Stimulated activated CD8-positive, alpha-beta memory T cell treated with anti-CD3 and anti-CD28 coated beads, Interleukin-4, amount 100 ng/mL, for 4 hours (primary cell): ENCODE results near the gene TBC1D5.
"Not testable (repeated sequence)": the region's sequence is repeated elsewhere in the genome, so short reads cannot be mapped to it uniquely, and the experiment has no call there.

Experiments used
- DNase-seq, 2 donors: peaks; one replicate each; pipeline ENCODE4 v3.0.0-alpha.2; 2020; ENCODE audit warnings: low read depth in 2 of 2, low spot score in 1 of 2

TBC1D5 gene

DNA sequence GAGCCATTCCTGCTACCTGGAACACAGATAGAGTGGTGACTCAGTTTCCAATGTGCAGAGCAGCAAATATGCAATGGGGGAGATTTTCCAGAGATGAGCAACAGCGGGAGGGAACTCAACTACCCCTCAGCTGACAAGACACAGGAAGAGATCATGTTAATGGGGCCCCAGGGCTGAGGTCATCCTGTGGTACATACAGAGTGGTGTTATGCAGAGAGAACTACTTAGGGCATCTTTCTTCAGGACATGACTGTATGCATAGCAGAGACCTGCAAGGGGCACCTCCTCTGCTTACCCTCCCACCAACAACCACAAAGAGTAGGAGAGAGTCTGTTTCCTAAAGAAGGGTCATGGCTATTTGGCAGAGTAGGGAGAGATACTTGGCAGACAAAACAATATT is 6.8 kb upstream of the TBC1D5 start:
- DNase-seq, result no peak

DNA sequence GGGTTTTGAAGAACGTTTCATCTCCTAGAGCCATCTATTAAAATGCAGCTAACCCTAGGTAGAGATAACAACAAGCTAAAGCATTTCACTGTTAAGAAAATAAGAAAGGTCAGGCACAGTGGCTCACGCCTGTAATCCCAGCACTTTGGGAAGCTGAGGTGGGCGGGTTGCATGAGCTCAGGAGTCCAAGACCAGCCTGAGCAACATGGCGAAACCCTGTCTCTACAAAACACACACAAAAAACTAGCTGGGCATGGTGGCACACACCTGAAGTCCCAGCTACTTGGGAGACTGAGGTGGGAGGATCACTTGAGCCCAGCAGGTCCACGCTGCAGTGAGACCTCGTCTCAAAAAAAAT is 5.4 kb upstream of the TBC1D5 start:
- DNase-seq, result no peak

DNA sequence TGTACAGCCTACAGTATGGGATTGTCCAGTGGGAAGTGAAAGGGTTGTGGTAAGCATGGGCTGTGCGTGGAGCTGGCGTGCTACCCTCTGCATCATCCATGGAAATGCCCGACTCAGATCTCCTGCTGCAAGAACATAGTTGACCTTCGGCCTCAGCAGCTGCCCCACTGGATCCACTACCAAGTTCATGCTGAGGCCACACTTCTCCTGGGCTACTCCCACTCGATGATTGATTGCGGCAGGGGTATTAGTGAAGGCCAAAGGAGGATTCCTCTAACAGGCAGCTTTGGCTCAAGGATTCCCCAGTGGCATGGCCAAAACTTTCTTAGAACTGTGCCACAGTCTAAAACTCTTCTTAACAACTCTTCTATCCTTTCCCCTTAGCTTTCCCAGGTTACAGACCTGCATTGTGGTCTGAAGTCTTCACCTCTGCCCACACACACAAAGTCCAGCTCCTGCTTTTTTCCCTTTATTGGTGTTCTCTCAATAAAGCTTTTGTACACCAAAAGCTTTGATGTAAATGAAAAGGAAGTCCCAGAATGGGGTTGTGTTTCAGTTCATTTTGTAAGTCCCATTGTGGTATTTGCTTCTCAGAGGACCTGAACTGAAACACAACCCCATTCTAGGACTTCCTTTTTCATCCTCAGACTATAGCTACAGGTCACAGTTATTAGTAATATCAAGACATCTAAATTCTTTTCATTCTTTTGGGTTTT is 4.9 kb upstream of the TBC1D5 start:
- no peak for DNase-seq

DNA sequence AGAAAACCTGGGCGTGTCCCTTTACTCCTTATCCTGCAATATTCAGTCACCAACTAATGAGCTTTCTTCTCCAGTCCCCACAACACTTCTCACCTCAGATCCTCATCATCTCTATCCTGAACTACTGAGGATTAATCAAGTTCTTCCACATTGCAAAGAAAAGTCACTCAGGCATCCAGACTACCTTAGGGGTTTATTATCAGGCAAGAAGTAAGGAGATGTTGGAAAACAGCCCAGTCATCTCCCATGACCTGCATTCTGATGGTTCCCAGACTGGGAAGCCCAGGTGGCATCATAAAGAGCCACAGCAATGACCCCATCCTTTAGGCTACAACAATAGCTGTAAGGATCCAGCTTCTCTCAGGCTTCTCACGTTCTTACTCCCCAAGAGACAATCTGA is 3.5 kb upstream of the TBC1D5 start:
- DNase-seq, result no peak

DNA sequence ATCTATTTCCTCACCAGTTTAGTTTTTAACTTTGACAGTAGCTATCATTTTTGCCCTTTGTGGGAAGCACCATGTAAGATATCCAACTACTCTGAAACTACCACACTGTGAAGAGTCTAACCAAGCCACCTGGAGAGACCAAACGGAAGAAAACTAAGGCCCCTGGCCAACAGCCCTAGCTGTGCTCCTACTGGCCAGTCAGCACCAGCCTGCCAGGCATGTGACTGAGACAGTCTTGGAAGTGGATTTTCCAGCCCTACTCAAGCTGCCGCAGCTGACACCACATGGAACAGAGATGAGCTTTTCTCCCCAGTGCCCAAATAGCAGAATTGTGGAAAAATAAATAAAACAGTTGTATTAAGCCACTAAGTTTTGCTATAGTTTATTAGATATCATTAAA is 2.9 kb upstream of the TBC1D5 start:
- DNase-seq, result no peak

DNA sequence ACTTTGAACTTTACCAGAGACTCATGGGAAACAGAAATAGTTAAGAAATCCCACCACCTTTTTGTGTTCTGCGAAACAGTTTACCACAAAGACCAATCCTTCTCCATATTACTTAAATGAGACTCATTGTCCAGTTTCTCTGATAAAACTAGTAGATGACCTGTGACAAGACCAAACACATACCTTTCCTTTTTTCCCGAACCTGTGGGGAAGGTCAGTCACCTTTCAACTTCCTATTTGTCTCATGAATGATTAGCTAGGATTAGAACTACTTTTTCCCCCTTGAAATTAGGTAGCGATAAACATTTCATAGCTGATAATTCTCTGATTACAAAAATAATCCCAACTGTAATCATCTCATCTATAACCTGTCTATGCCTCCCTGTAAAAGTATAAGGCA is 2.3 kb upstream of the TBC1D5 start:
- no peak for DNase-seq

DNA sequence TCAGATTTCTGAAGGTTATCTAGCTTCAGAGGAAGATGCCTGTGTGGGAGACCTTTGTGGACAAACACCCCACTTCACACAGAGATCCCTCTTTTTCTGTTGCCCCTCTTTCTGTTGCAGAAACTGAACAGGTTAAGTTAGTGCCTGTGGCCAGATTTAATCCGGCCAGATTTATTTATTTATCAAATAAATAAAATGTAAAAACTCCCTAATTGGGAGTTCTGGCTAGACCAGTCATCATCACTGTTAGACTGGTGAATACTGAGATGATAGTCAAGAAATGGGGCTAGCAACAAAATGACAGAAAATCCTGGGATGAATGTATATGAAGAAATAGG is 1.2 kb upstream of the TBC1D5 start:
- DNase-seq, result no peak

DNA sequence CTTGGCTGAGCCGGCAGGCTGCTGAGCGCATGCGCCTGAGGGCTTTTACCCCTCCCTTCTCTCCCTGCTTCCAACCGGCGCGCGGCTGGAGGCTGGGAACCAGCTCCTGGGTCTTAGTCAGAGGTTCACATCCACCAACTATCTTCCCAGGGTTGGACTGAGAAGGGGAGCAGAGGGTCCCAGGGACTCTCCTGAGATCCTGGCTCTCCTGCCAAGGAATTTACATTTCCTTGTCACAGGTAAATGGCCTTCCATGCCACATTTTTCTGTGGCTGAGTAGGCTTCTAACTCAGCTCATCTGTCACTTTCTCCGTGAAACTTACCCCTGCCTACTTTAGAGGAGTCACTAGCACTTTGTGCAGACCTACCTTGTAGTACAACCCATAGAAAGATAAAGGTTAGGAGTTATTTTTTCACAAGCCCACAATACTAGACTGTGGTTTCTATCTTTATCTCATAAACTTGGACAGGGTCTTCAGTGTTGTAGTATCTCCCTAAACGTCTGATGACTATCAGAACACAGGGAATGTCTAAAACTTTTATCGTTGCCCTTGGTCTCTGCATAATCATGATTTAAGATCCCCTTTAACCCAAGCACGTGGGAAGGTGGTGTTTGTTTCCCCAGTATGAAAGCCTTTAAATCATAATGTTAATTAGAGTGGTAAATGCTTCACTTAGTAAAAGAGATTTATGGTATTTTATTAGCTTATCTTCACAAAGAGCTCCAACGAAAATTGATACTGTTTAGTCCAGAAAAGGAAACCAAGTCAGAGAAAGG is 638 bp upstream of the TBC1D5 start:
- no peak for DNase-seq

DNA sequence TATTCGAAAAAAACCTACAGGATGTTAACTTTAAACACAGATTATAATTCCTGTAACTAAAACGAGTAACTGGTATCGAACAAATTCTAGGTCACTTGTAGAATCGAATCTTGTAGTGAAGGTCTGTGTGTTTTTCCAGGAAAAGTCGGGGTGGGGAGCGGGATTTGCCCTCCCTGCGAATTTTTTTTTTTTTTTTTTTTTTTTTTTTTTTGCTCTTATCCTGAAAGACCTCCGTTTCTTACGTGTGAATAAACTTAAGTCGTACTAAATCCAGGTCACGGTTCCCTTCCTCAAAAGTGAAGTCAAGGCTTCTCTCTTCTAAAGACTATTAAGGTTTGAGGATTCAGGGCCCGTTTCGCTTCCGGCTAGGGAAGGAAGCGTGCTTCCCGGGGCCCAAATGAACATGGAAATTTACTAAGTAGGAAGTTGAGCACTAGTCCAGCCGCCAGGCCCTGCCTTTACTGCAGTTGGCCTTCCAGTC is 770 bp downstream of the TBC1D5 start:
- DNase-seq, result no peak

DNA sequence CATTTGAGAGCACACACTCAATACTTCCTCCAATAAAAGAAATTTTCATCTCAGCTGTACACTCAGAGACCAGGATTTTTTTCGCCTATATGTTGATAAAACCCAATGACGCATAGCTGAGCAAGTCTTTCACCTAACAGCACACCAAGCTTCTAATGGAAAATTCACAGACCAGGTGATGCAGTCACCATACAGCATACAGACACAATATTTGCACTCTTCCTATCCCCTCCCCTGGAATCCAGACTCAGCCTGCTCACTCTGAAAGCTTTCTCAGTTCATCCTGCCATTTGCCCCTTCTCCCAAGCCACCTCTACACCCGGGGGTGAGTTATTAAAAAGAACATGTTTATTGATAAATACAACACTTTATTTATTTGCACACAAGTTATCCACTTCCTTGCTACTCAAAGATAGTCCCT is 1.7 kb downstream of the TBC1D5 start:
- DNase-seq, result no peak

DNA sequence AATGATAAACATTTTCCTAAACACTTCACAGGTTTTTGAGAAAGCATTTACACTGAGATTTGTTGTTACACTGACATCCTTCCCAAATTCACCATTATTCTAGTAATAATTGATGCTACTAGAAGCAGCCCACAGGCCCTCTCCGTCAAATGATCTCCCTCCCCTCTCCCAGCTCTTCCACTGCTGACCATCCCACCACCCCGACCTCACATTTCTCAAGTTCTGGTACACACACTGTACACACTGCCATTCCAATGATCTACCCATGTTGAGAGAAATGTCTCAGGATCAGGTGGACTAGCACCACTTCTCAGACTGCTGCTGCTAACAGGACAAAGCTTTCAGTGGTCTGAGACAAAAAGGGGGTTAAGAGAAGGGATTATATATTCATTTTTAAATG is 3.5 kb downstream of the TBC1D5 start:
- DNase-seq, result no peak

DNA sequence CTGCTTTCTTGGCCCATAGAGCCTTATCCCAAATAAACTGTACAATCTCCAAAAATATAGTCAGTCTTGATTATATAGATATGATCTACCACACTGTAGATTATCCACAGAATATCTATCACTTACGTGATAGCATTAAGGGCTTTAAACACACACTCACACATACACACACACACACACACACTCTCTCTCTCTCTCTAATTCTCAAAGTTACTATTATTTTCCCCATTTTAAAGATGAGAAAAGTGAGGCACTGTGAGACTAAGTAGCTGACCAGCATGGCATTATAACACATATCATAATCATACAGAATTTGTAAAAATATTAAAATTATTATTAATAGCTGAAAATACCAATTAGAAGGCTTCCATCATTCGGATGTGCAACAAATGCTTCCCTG is 4.2 kb downstream of the TBC1D5 start:
- DNase-seq, result no peak

DNA sequence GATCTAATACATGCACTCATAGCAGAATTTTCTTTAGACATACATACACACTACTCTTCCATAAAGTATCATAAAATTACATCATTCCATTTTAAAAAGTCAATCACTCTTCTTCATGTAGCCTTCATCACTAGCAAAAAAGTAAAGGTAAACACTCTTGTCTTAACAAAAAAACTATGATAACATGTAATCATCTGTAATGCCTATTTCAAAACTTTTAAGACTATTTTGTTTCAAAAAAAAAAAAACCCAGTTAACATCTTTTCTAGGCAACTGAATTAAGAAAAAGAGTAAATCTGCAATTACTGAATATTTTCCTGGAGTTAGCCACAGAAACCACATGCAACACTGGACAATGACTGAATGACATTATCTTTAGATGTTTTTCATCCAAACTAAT is 4.8 kb downstream of the TBC1D5 start:
- DNase-seq, result no peak

DNA sequence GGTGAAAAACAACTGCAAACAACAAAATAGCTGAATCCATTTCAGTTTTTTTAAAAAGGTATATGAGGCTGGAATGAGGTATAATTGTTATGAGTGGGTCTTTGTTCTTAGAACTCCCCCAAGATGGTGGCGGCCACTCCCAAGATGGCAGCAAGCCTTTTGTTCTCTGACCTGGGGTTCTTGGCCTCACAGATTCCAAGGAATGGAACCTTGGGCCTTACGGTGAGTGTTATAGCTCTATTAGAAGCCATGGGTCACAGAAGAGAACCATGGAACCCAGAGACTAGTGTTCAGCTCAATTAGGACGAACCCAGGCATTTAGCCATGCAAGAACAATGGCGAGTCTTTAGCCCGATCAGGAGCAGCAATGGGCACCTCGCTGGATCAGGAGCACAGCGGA is 7.1 kb downstream of the TBC1D5 start:
- DNase-seq, result not testable (repeated sequence)

DNA sequence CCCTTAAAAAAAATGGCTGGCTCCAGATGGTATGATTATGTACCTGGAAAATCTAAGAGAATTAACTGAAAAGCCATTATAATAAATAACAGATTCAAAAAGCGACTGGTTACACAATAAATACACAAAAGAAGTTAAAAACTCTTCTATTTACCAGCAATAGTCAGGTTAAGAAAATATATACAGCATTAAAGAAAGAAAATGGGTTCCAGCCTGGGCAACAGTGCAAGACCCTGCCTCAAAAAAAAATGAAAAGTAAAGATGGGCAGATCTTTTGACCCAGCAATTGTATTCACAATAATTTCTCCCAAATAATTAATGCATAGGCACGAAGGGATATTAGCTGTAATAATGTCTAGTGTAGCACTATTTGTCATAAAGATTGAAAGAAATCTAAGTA is 8.7 kb downstream of the TBC1D5 start:
- no peak for DNase-seq

DNA sequence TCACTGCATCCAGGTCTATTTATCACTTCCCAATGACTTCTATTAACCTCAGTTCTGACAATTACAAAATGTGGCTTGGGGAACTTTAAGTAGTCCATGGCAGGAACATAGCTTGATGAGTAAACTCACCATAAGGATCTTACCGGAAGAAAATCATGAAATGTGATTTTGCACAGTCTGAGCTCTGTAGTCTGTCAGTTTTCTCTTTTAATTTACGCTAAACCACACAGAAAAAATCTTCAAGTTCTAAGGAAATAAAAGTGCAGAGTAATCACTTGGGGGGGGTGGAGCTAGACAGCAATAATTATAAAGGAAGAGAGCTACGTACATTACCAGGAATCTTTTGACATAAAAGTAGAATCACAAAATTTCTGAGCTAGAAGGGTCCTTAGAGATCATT is 9.2 kb downstream of the TBC1D5 start:
- no peak for DNase-seq

DNA sequence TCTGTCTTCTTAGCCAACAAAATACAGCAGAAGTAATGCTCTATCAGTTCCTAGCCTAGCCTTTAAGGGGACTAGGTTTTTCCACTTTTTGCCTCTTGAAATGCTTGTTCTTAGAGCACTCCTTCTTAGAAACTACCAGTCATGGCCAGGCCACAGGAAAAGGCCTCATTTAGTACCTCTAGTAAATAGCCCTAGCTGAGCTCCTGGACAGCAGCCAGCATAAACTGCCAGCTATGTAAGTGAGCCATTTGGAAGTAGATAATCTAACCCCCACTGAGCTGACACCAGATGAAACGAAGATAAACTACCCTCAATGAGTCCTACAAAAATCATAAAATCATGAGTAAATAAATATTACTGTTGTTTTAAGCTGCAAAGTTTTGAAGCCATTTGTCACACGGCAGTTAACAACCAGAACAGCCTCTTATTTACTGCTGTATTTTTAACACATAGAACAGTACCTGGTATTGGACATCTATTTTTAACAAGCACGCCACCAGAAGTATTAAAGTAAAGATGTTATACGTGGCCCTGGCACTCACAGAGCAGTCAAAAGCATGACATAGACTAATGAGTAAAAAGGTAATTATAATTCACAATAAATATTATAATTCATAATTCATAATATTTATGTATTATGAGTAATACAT is 12.0 kb downstream of the TBC1D5 start:
- DNase-seq, result no peak

DNA sequence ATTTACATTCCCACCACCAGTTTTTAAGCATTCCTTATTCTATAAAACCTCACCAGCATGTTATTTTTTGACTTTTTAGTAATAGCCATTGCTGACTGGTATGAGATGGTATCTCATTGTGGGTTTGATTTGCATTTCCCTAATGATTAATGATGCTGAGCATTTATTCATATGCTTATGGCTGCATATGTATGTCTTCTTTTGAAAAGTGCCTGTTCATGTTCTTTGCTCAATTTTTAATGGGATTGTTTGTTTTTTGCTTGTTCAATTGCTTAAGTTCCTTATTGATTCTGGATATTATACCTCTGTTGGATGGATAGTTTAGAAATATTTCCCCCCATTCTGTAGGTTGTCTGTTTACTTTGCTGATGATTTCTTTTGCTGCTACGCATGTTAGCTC is 16.1 kb downstream of the TBC1D5 start:
- no peak for DNase-seq

DNA sequence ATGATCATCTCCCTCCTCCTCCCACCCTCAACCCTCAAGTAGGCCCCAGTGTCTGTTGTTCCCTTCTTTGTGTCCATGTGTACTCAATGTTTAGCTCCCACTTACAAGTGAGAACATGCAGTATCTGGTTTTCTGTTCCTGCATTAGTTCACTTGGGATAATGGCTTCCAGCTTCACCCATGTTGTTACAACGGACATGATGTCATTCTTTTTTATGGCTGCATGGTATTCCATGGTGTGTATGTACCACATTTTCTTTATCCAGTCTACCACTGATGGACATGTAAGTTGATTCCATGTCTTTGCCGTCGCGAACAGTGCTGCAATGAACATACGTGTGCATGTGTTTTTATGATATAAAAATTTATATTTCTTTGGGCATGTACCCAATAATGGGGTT is 16.6 kb downstream of the TBC1D5 start:
- DNase-seq, result not testable (repeated sequence)

DNA sequence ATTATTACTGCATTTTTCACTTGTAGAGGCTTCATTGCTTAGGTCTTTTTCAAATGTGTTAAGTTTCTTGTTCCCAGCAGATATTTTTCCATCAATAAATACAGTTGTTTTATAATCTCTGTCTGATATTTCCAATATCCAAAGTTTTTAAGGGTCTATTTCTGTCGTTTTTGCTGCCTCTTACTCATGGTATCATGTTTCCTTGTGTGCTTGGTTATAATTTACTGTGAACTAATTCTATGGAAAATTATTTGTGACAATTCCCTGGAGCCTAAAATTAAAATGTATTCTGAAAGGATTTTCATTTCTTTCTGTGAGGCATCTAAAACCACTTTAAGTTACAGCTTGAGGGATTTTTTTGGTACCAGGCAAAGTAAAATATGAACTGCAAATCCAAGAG is 17.5 kb downstream of the TBC1D5 start:
- DNase-seq, result no peak

DNA sequence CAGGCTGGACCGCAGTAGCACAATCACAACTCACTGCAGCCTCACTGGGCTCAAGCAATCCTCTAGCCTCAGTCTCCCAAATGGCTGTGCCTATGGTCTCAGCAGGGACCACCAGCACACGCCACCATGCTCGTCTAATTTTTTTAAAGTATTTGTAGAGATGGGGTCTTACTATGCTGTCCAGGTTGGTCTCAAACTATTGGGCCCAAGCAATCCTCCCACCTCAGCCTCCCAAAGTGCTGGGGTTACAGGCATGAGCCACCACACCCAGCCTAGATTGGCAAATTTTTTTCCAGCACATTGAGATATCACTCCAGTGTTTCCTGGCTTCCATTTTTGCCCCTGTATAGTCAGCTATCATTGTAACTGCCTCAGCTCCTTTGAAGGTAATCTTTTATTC is 18.3 kb downstream of the TBC1D5 start:
- DNase-seq, result no peak

DNA sequence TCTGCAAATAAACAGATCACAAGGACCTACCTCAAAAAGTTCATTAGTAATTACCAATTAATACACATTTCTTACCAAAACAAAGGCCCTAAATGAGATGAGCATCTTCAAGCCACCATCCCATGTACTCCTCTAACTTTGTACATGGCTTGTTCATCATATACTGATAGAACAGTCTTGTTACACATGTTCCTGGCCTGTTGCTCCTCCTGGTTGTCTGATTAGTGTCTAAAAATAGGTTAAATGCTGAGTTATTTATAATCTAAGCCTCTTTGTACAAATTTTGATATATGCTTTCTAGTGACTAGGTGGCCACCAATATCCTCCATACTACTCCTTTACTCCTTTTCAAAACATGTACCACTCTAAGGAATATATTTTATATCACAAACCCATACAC is 25.0 kb downstream of the TBC1D5 start:
- DNase-seq, result no peak
